Activated T-helper 17 cell treated with anti-CD3 and anti-CD28 coated beads, Interleukin-2, amount 50 U/mL, for 72 hours (primary cell): ENCODE results near the gene FAM98B. TPM values are rescaled to one million over a fixed set of nuclear protein-coding genes. Genes with fewer than 3 reads are reported as not detected.

Source experiments
- ATAC-seq: fragments of 150-1000 bp; cut with Tn5 transposase; replicated peaks from 2 replicates; pipeline ENCODE4 v1.10.0; 2021; ENCODE audit warnings: mild to moderate bottlenecking, moderate library complexity
- H3K27ac Mint-ChIP-seq: one replicate; pipeline ENCODE4 v1.8.0; 2022; ENCODE audit warnings: mixed read lengths
- H3K27me3 Mint-ChIP-seq: one replicate; pipeline ENCODE4 v1.8.0; 2022; ENCODE audit warnings: mixed read lengths
- H3K36me3 Mint-ChIP-seq: one replicate; pipeline ENCODE4 v1.8.0; 2022; ENCODE audit warnings: low read depth, mild to moderate bottlenecking, mixed read lengths
- H3K4me1 Mint-ChIP-seq: one replicate; pipeline ENCODE4 v1.8.0; 2022; ENCODE audit warnings: mixed read lengths
- H3K4me3 Mint-ChIP-seq: one replicate; pipeline ENCODE4 v1.8.0; 2022; ENCODE audit warnings: mild to moderate bottlenecking, mixed read lengths
- H3K9me3 Mint-ChIP-seq: one replicate; pipeline ENCODE4 v1.8.0; 2022; ENCODE audit warnings: mixed read lengths
- total RNA-seq, 2 donors: library from RNA; stranded (reverse); gene quantifications; one replicate each; pipeline ENCODE4 v1.2.3, GENCODE V29; 2022

Gene FAM98B
- total RNA-seq, 2 donors from 2014 or later: 28.5 to 44.5 TPM

GRCh38 chr15:38477637-38478036, 23.7 kb downstream of the FAM98B start:
- no peak overlapping the region for H3K4me3 Mint-ChIP-seq
- no peaks in the 10 kb centered on the region for H3K27me3 Mint-ChIP-seq
- H3K36me3 Mint-ChIP-seq: peaks cover 78% of the 10 kb centered on the region
- peaks cover 9% of the 10 kb centered on the region for H3K4me1 Mint-ChIP-seq
- ATAC-seq: no peak
- no peaks in the 10 kb centered on the region for H3K9me3 Mint-ChIP-seq
- H3K27ac Mint-ChIP-seq: no peak overlapping the region

GRCh38 chr15:38479266-38479665, 25.3 kb downstream of the FAM98B start:
- no peak for ATAC-seq
- no peak overlapping the region for H3K4me3 Mint-ChIP-seq
- H3K27me3 Mint-ChIP-seq: no peaks in the 10 kb centered on the region
- peaks cover 8% of the 10 kb centered on the region for H3K4me1 Mint-ChIP-seq
- peaks cover 75% of the 10 kb centered on the region for H3K36me3 Mint-ChIP-seq
- no peaks in the 10 kb centered on the region for H3K9me3 Mint-ChIP-seq
- H3K27ac Mint-ChIP-seq: no peak overlapping the region

- ATAC-seq: no peak
- Mint-ChIP-seq H3K27ac (peak overlapping the region; percentile 71), H3K4me3 (no peak overlapping the region), H3K36me3 (peaks cover 73% of the 10 kb centered on the region), H3K4me1 (peaks cover 6% of the 10 kb centered on the region), H3K9me3 (no peaks in the 10 kb centered on the region), H3K27me3 (no peaks in the 10 kb centered on the region)
These were observed 25.8 kb downstream of the FAM98B start for GRCh38 chr15:38479756-38480155.

GRCh38 chr15:38481113-38481512, 27.2 kb downstream of the FAM98B start:
- H3K4me1 Mint-ChIP-seq: peaks cover 6% of the 10 kb centered on the region
- peaks cover 69% of the 10 kb centered on the region for H3K36me3 Mint-ChIP-seq
- no peak for ATAC-seq
- H3K27ac Mint-ChIP-seq: peak overlapping the region; percentile 82
- no peak overlapping the region for H3K4me3 Mint-ChIP-seq
- H3K9me3 Mint-ChIP-seq: no peaks in the 10 kb centered on the region
- no peaks in the 10 kb centered on the region for H3K27me3 Mint-ChIP-seq

GRCh38 chr15:38481761-38482160, 27.8 kb downstream of the FAM98B start:
- no peak for ATAC-seq
- Mint-ChIP-seq H3K27ac (peak overlapping the region; percentile 82), H3K4me3 (no peak overlapping the region), H3K27me3 (no peaks in the 10 kb centered on the region), H3K36me3 (peaks cover 67% of the 10 kb centered on the region), H3K4me1 (peaks cover 9% of the 10 kb centered on the region), H3K9me3 (no peaks in the 10 kb centered on the region)

GRCh38 chr15:38482572-38482971, 28.6 kb downstream of the FAM98B start:
- Mint-ChIP-seq H3K4me1 (peaks cover 16% of the 10 kb centered on the region), H3K4me3 (no peak overlapping the region), H3K27me3 (no peaks in the 10 kb centered on the region), H3K36me3 (peaks cover 67% of the 10 kb centered on the region), H3K27ac (peak overlapping the region; percentile 82), H3K9me3 (no peaks in the 10 kb centered on the region)
- no peak for ATAC-seq

GRCh38 chr15:38486936-38487335, 33.0 kb downstream of the FAM98B start:
- Mint-ChIP-seq H3K4me1 (peaks cover 31% of the 10 kb centered on the region), H3K36me3 (peaks cover 84% of the 10 kb centered on the region), H3K27me3 (no peaks in the 10 kb centered on the region), H3K4me3 (peak overlapping the region; percentile 48), H3K9me3 (no peaks in the 10 kb centered on the region), H3K27ac (peak overlapping the region; percentile 83)
- peak; percentile 95 for ATAC-seq

GRCh38 chr15:38487378-38487777, 33.5 kb downstream of the FAM98B start:
- peaks cover 28% of the 10 kb centered on the region for H3K4me1 Mint-ChIP-seq
- peak overlapping the region; percentile 83 for H3K27ac Mint-ChIP-seq
- no peaks in the 10 kb centered on the region for H3K9me3 Mint-ChIP-seq
- no peaks in the 10 kb centered on the region for H3K27me3 Mint-ChIP-seq
- no peak for ATAC-seq
- H3K4me3 Mint-ChIP-seq: peak overlapping the region; percentile 48
- H3K36me3 Mint-ChIP-seq: peaks cover 84% of the 10 kb centered on the region

GRCh38 chr15:38490242-38490922, 36.5 kb downstream of the FAM98B start:
- H3K27me3 Mint-ChIP-seq: no peaks in the 10 kb centered on the region
- H3K36me3 Mint-ChIP-seq: peaks cover 95% of the 10 kb centered on the region
- peaks cover 30% of the 10 kb centered on the region for H3K4me1 Mint-ChIP-seq
- ATAC-seq: peak; percentile 51
- peak overlapping the region; percentile 83 for H3K27ac Mint-ChIP-seq
- H3K4me3 Mint-ChIP-seq: peak overlapping the region; percentile 21
- H3K9me3 Mint-ChIP-seq: no peaks in the 10 kb centered on the region

- no peaks in the 10 kb centered on the region for H3K27me3 Mint-ChIP-seq
- ATAC-seq: no peak
- H3K27ac Mint-ChIP-seq: peak overlapping the region; percentile 90
- H3K9me3 Mint-ChIP-seq: no peaks in the 10 kb centered on the region
- peaks cover 99% of the 10 kb centered on the region for H3K36me3 Mint-ChIP-seq
- peaks cover 21% of the 10 kb centered on the region for H3K4me1 Mint-ChIP-seq
- no peak overlapping the region for H3K4me3 Mint-ChIP-seq
These were observed 42.2 kb downstream of the FAM98B start for GRCh38 chr15:38496151-38496550.

GRCh38 chr15:38499651-38500050, 45.7 kb downstream of the FAM98B start:
- Mint-ChIP-seq H3K9me3 (no peaks in the 10 kb centered on the region), H3K4me1 (peaks cover 23% of the 10 kb centered on the region), H3K27ac (peak overlapping the region; percentile 34), H3K27me3 (no peaks in the 10 kb centered on the region), H3K36me3 (peaks cover 99% of the 10 kb centered on the region), H3K4me3 (no peak overlapping the region)
- ATAC-seq: peak; percentile 33

GRCh38 chr15:38503496-38503895, 49.6 kb downstream of the FAM98B start:
- Mint-ChIP-seq H3K9me3 (no peaks in the 10 kb centered on the region), H3K36me3 (peaks cover 100% of the 10 kb centered on the region), H3K4me1 (peaks cover 34% of the 10 kb centered on the region), H3K4me3 (no peak overlapping the region), H3K27ac (peak overlapping the region; percentile 53), H3K27me3 (no peaks in the 10 kb centered on the region)
- ATAC-seq: no peak

- Mint-ChIP-seq H3K4me3 (peak overlapping the region; percentile 3), H3K27me3 (no peaks in the 10 kb centered on the region)
- peak; percentile 55 for ATAC-seq
These were observed 50.9 kb downstream of the FAM98B start for GRCh38 chr15:38504680-38505467.

GRCh38 chr15:38506997-38507396, 53.1 kb downstream of the FAM98B start:
- H3K36me3 Mint-ChIP-seq: peaks cover 100% of the 10 kb centered on the region
- no peak overlapping the region for H3K4me3 Mint-ChIP-seq

More at GRCh38 chr15:38504680-38505467, 50.9 kb downstream of the FAM98B start:
- Mint-ChIP-seq H3K27ac (peak overlapping the region; percentile 89), H3K4me1 (peaks cover 38% of the 10 kb centered on the region), H3K9me3 (no peaks in the 10 kb centered on the region), H3K36me3 (peaks cover 100% of the 10 kb centered on the region)

GRCh38 chr15:38507570-38507969, 53.6 kb downstream of the FAM98B start:
- H3K27ac Mint-ChIP-seq: peak overlapping the region; percentile 82
- no peak overlapping the region for H3K4me3 Mint-ChIP-seq
- peaks cover 40% of the 10 kb centered on the region for H3K4me1 Mint-ChIP-seq
- no peaks in the 10 kb centered on the region for H3K27me3 Mint-ChIP-seq
- no peak for ATAC-seq
- H3K36me3 Mint-ChIP-seq: peaks cover 100% of the 10 kb centered on the region
- H3K9me3 Mint-ChIP-seq: no peaks in the 10 kb centered on the region

More at GRCh38 chr15:38506997-38507396, 53.1 kb downstream of the FAM98B start:
- Mint-ChIP-seq H3K27me3 (no peaks in the 10 kb centered on the region), H3K4me1 (peaks cover 44% of the 10 kb centered on the region), H3K9me3 (no peaks in the 10 kb centered on the region), H3K27ac (peak overlapping the region; percentile 82)
- no peak for ATAC-seq
